Measurements from ENCODE around the gene ESYT3.
"Not testable (repeated sequence)": the region's sequence is repeated elsewhere in the genome, so short reads cannot be mapped to it uniquely, and the experiment has no call there.

The ESYT3 gene

GRCh38 chr3:138407236-138407907 is 27.0 kb upstream of the ESYT3 start:
- no peak for DNase-seq

- peak in 18 of 56 donors; percentile 18 to 56 (median 44) for DNase-seq
Measured at GRCh38 chr3:138408751-138409570, 25.5 kb upstream of the ESYT3 start.

GRCh38 chr3:138412821-138413551 is 21.4 kb upstream of the ESYT3 start:
- no peak for DNase-seq

GRCh38 chr3:138416236-138416635 is 18.2 kb upstream of the ESYT3 start:
- not testable (repeated sequence) for DNase-seq

GRCh38 chr3:138417559-138417982 is 16.8 kb upstream of the ESYT3 start:
- DNase-seq = peak in 48 of 56 donors; percentile 14 to 80 (median 50)

- DNase-seq = no peak
Measured at GRCh38 chr3:138418601-138419206, 15.7 kb upstream of the ESYT3 start.

- DNase-seq = no peak
Measured at GRCh38 chr3:138423316-138423715, 11.1 kb upstream of the ESYT3 start.

- DNase-seq = no peak
Measured at GRCh38 chr3:138424323-138424722, 10.1 kb upstream of the ESYT3 start.

- no peak for DNase-seq
Measured at GRCh38 chr3:138426211-138426610, 8.2 kb upstream of the ESYT3 start.

- DNase-seq = not testable (repeated sequence)
Measured at GRCh38 chr3:138426754-138427153, 7.7 kb upstream of the ESYT3 start.

- no peak for DNase-seq
Measured at GRCh38 chr3:138429665-138430064, 4.8 kb upstream of the ESYT3 start.

GRCh38 chr3:138432576-138433240 is 1.7 kb upstream of the ESYT3 start:
- no peak for DNase-seq

- no peak for DNase-seq
Measured at GRCh38 chr3:138433892-138434275, 532 bp upstream of the ESYT3 start.

GRCh38 chr3:138434875-138435772 is 708 bp downstream of the ESYT3 start:
- DNase-seq = peak in 2 of 56 donors; percentile 31 to 35

- DNase-seq = no peak
Measured at GRCh38 chr3:138435840-138436239, 1.4 kb downstream of the ESYT3 start.

- no peak for DNase-seq
Measured at GRCh38 chr3:138437281-138437680, 2.9 kb downstream of the ESYT3 start.

GRCh38 chr3:138438896-138439295 is 4.5 kb downstream of the ESYT3 start:
- DNase-seq = no peak

GRCh38 chr3:138439646-138440045 is 5.2 kb downstream of the ESYT3 start:
- DNase-seq = no peak

GRCh38 chr3:138440121-138440521 is 5.7 kb downstream of the ESYT3 start:
- DNase-seq = no peak

GRCh38 chr3:138440596-138440995 is 6.2 kb downstream of the ESYT3 start:
- DNase-seq = no peak
